Stimulated activated CD4-positive, alpha-beta T cell treated with anti-CD3 and anti-CD28 coated beads, Interleukin-1b, Interleukin-23, amount 100 ng/mL, for 24 hours (primary cell): ENCODE results near the gene WDR45B.
"Not testable (repeated sequence)": the region's sequence is repeated elsewhere in the genome, so short reads cannot be mapped to it uniquely, and the experiment has no call there.

Source experiments
- DNase-seq, 4 experiments: peaks; one replicate each; pipeline ENCODE4 v3.0.0-alpha.2; 2020; ENCODE audit warnings: low read depth in 4 of 4, low spot score in 1 of 4

WDR45B gene

DNA sequence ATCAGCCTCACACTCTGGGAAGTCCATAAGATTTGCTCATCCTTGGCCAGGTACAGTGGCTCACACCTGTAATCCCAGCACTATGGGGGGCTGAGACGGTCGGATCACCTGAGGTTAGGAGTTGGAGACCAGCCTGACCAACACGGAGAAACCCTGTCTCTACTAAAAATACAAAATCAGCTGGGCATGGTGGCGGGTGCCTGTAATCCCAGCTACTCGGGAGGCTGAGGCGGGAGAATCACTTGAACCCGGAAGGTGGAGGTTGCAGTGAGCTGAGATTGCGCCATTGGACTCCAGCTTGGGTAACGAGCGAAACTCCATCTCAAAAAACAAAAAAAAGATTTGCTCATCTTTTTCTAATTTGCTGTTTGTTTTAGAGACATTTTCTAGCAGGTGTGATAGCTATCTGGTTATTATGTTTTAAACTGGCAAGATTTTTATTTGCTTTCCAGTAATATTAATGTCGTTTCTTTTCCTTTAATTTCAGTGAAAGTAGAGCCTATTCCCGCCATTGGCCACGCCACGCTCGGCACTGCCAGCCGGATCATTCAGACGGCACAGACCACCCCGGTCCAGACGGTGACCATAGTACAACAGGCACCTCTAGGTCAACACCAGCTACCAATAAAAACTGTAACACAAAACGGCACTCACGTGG lies 61.5 kb downstream of the WDR45B start:
- no peak for DNase-seq

GRCh38 chr17:82585935-82586575 lies 62.2 kb downstream of the WDR45B start:
- DNase-seq: not testable (repeated sequence)

DNA sequence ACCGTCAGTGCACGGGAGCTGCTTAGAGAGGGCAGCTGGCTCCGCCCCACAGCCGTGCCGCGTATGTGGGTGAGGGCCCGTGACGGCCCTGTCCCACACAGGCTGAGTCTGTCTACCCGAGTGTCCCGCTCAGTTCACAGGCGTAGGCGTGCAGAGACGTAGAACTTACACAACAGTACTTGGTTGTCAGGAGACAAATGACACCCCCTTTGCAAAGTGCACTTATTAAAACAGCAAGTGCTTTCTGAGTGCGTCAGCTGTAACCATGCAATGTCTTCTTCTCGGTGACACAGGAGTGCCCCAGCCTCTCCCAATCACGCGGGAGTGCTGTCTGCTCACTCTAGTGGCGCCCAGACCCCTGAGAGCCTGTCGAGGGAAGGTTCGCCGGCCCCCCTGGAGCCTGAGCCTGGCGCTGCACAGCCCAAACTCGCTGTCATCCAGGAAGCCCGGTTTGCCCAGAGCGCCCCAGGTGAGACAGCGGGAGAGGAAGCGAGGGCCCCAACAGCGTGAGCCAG lies 64.5 kb downstream of the WDR45B start:
- peak in 1 of 4 experiments; percentile 33 for DNase-seq

- DNase-seq: no peak
Observed at GRCh38 chr17:82582709-82583108, 65.5 kb downstream of the WDR45B start.

DNA sequence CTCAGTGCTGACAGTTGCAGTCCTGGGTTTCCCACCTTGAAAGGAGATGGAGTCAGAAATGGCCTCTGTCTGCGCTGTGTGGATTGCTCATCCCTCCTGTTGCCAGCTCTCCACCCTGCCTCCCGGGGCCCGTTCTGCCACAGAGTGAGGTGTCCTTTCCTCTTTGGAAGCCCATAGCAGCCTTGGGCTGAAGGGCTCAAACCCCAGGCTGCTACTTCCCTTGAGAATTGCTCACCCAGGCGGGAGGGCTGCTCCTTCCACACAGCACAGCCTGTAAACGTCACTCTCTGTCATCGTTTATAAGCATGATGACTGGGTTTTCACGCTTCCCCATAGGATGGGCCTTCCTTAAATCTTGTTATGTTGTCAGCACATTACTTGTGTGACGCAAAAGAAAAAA lies 66.0 kb downstream of the WDR45B start:
- no peak for DNase-seq

- not testable (repeated sequence) for DNase-seq
Observed at GRCh38 chr17:82579969-82580368, 68.3 kb downstream of the WDR45B start.

DNA sequence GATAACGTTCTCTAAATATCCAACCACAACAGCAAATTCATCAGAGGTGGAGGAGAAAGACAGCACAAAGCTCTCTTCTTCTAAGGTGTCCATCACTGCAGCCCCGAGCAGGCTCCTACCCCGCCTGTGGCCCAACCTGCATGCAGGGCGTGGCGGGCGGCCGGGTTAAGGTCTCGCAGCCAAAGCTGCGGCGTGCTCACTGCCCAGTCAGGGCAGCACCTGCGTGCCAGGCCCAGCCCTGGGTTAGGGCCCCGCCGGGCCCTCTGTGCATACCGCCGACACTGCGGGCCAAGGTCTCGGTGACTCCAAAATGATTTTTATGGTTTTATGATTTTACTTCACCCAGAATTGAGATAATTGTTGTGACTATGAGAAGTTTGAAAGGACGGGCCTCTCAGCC lies 70.9 kb downstream of the WDR45B start:
- no peak for DNase-seq

DNA sequence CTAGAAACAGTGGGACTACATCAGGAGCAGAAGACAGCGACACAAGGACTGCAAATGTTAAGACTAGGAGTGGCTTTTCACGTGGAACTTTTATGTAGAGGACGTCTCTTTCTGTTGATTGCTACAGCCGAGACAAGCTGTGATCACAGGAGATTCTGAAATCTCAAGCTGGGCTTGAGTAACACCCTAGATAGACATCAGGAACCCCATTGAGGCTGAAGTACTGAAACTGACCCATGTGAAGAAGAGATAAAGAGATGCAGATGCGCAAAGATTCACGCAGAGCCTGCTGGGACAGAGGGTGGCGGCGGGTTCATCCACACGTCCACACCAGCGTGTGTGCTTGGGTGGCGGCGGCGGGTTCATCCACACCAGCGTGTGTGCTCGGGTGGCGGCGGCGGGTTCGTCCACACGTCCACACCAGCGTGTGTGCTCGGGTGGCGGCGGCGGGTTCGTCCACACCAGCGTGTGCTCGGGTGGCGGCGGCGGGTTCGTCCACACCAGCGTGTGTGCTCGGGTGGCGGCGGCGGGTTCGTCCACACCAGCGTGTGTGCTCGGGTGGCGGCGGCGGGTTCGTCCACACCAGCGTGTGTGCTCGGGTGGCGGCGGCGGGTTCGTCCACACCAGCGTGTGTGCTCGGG lies 72.5 kb downstream of the WDR45B start:
- DNase-seq: not testable (repeated sequence)

- DNase-seq: no peak
Observed at GRCh38 chr17:82574041-82574440, 74.2 kb downstream of the WDR45B start.

DNA sequence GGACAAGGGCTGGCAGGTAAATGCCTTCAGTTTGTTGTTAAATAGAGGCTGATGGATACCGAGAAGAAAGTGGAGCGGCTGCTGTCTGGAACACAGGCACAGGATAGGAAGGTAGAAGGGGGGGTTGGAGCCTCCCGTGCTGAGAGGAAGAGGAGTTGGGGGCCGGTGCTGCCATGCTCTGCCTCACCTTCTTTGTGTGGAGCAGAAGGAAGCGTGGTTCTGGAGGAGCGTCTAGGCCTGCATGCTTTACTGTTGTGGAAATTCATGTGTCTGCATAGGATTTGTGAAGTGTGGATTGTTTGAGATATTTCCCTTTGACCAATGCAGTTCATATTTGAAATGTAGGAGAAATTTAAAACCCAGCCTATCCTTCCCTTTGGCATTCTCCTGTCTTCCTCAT lies 76.4 kb downstream of the WDR45B start:
- no peak for DNase-seq

GRCh38 chr17:82570277-82570676 lies 78.0 kb downstream of the WDR45B start:
- no peak for DNase-seq

DNA sequence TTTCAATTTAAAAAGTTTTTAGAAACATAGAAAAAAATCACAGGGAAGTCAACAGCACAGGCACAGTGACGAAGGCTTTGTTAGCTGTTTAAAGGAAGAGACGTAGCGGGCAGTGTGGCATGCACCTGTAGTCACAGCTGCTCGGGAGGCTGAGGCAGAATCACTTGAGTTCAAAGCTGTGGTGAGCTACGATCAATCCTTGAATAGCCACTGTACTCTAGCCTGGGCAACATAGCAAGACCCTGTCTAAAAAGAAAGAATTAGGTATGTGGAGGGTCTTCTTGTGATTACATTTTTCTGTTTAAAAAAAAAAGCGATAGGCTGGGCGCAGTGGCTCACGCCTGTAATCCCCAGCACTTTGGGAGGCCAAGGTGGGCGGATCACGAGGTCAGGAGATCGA lies 78.6 kb downstream of the WDR45B start:
- DNase-seq: no peak

- DNase-seq: no peak
Observed at GRCh38 chr17:82568997-82569393, 79.2 kb downstream of the WDR45B start.

DNA sequence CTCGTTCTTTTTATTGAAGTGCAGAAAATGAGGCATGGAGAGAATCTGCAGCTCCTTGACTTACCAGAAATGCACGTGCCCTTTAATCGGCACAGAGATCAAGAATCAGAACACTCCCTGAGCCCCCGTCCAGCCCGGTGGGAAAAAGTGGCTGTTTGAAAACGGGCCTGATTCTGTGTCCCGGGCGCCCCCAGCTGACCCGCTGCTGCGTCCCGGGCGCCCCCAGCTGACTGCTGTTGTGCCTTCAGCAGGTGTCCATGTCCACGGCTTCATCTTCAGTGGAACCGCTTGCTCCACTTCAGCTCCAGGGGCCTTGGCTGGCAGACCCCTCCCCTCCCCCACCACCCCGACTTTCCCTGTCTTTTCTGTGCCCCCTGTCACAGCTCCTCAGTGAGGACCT lies 81.0 kb downstream of the WDR45B start:
- no peak for DNase-seq

DNA sequence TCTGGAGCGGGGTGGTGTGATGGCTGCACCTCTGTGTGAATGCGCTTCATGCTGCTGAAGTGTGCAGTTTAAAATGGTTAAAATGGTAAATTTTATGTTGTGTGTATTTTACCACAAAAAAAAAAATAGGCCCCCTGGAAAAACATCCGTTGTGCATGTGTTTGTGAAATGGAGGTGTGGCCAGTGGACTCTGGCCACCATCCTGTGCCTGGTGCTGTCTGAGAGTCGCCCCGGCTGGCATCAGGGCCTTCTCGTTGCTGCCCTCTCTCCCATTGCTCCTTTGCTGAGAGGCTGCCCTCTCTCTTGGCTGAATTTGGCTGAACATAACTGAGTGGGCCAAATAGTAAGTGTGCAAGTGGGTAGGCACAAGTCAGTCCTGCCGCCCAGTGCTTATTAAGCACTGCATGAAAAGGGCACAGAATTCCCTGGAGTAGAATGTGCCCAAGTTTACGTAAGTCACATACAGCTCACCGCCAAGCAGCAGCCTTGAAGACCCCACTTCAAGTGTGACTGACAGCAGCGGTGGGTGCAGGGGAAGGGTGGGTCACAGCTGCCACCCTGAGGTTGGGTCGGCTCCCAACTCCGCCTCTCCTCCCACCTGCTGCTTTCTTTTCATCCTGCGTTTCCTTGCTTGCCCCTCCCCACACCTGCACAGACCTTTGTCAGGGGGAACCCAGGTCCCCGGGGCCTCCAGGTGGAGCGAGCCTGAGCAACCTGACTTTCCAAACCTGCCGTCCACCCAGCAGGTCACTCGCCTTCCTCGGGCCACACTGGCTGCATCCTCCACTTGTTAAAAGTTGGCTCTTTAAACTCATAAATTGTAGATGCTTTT lies 81.9 kb downstream of the WDR45B start:
- no peak for DNase-seq

GRCh38 chr17:82565551-82565950 lies 82.7 kb downstream of the WDR45B start:
- no peak for DNase-seq
